AG04450 (cell line): ENCODE data around the gene RPS17. TPM values are rescaled to one million over a fixed set of nuclear protein-coding genes. Genes with fewer than 3 reads are reported as not detected.

Source experiments
- CTCF ChIA-PET: fragments of 300-600, 350-600 bp; formaldehyde crosslinking; extraction: SDS; loops from one replicate; lab custom pipeline; 2022; ENCODE audit warnings: antibody characterized with exemption, inconsistent platforms; lab: Charles Lee
- POLR2A ChIA-PET: fragments of 350-600 bp; formaldehyde crosslinking; extraction: SDS; loops from one replicate; lab custom pipeline; 2021; ENCODE audit warnings: antibody characterized with exemption, inconsistent platforms; lab: Yijun Ruan, JAX
- DNase-seq: peaks from one replicate; pipeline ENCODE4 v3.0.0-alpha.2; 2011; ENCODE audit warnings: low read depth, low spot score
- H3K27ac ChIP-seq: one replicate; pipeline ENCODE4 v1.5.1; 2012; ENCODE audit warnings: low read depth, low read length, control low read depth
- H3K27me3 ChIP-seq: one replicate; pipeline ENCODE4 v1.6.0; 2012; ENCODE audit warnings: low read length; ENCODE audit not compliant: control insufficient read depth, insufficient read depth
- H3K4me3 ChIP-seq: 2 replicates; pipeline ENCODE4 v1.5.1; 2011; ENCODE audit warnings: mild to moderate bottlenecking, low read depth, low read length, control low read depth
- H3K9me3 ChIP-seq: 2 replicates; pipeline ENCODE4 v1.5.1; 2012; ENCODE audit warnings: low read length; ENCODE audit not compliant: control insufficient read depth, insufficient read depth
- polyA plus RNA-seq: library from polyadenylated mRNA; depleted of rRNA; stranded (reverse); fragments of >200 nt; gene quantifications from 2 replicates; pipeline ENCODE4 v1.2.3, GENCODE V29; 2011
- TF ChIP-seq, protein P1 (sequence below): IDR thresholded peaks from 2 replicates; pipeline ENCODE4 v1.5.1; 2011; ENCODE audit warnings: low read depth, low read length, control low read depth, inconsistent platforms

RPS17 gene
- polyA plus RNA-seq, 1 experiment, result 4,363 TPM

DNA sequence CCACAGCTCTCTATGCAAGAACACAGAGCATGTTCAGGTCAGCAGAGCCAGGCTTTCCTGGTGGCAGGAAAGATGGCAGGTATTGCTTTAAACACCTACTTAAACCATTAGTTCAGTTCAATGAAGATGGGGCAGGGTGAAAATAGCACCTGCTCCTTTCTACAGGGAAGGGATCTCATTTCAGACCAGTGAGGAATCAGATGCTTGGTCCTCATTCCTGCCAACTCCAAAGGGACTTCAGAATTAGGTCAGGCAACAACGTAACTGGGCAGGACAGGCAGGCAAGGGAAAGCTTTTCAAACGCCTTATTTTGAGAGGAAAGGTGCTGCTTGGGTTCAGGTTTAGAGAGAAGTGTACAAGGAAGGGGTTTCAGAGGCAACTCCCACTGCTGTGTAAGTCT lies 12.6 kb upstream of the RPS17 start:
- ChIA-PET CTCF (no interaction called here), POLR2A (no interaction called here)
- no peak overlapping the region for H3K27ac ChIP-seq
- no peak for DNase-seq
- H3K27me3 ChIP-seq, result no peaks in the 10 kb centered on the region
- TF ChIP-seq, protein P1, sequence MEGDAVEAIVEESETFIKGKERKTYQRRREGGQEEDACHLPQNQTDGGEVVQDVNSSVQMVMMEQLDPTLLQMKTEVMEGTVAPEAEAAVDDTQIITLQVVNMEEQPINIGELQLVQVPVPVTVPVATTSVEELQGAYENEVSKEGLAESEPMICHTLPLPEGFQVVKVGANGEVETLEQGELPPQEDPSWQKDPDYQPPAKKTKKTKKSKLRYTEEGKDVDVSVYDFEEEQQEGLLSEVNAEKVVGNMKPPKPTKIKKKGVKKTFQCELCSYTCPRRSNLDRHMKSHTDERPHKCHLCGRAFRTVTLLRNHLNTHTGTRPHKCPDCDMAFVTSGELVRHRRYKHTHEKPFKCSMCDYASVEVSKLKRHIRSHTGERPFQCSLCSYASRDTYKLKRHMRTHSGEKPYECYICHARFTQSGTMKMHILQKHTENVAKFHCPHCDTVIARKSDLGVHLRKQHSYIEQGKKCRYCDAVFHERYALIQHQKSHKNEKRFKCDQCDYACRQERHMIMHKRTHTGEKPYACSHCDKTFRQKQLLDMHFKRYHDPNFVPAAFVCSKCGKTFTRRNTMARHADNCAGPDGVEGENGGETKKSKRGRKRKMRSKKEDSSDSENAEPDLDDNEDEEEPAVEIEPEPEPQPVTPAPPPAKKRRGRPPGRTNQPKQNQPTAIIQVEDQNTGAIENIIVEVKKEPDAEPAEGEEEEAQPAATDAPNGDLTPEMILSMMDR, result no peak
- H3K4me3 ChIP-seq, result no peak overlapping the region
- H3K9me3 ChIP-seq, result no peaks in the 10 kb centered on the region

DNA sequence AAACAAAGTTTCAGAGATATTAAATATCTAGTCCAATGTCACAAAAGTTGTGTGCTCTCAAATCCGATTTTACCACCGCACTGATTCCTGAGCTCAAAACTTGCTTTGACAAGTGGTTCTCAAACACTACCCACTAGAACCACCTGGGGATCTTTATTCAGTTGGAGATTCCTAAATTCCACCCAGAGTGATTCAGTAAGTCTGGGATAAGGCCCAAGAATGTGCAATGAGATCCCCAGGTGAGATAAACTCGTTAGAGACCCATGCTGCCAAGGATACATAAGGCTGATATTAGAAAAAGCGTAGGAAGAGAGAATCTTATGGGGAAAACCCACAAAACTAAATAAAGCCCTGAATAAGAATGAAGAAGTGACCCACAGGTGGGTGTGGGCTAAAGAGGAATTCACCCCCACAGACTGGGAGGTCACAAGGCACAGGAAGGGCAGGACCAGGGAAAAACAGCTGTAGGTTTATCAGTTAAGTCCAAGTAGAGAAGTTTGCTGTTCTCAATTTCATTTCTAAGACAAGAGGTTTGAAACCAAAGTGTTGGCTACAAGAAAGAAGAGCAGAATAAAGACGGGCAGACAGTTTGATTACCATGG lies 11.5 kb upstream of the RPS17 start:
- no peaks in the 10 kb centered on the region for H3K9me3 ChIP-seq
- H3K27ac ChIP-seq, result no peak overlapping the region
- ChIA-PET POLR2A (no interaction called here), CTCF (no interaction called here)
- TF ChIP-seq, protein P1, result no peak
- H3K27me3 ChIP-seq, result no peaks in the 10 kb centered on the region
- no peak overlapping the region for H3K4me3 ChIP-seq
- no peak for DNase-seq

DNA sequence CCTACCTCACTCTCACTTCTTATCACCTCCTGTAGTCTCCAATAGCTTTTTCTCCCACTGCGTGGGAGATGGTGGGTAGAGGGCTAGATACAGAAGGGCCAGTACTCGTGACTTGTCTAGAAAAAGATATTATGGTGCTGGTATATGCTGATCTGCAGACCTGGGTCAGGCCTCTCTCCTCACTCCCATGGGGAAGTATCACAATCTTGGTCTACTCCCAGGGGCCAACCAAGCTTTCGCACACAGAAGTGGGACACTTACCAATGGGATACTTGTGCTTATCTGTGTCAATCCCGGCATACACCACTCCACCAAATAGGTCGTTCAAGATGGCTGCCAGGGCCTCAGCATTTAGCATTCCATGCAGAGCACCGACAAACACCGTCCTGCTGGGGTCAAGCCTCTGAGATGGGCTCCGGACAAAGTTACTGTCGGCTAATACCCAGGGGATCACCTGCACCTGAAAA lies 9.0 kb upstream of the RPS17 start:
- ChIA-PET CTCF (no interaction called here), POLR2A (no interaction called here)

DNA sequence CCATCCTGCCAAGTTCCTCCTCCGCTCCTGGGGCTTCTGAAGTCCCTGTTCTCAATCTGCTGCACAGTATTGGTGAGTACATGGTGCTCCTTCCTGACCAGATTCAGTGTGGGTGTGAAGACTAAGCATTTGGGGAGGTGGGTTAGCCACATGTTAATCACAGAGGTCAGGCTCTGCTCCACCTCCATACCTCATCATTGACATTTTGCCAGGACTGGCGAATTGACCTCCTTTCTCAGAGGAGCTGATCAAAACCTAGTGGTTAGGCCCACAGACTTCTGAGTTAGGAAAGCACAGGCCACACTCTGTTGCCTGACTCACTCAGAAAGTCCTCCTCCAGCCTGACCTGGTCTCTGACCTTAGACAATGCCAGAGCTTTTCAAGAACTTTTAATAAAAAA lies 8.4 kb upstream of the RPS17 start:
- TF ChIP-seq, protein P1, result no peak
- CTCF ChIA-PET, result no interaction called here
- Histone ChIP-seq H3K27me3 (no peaks in the 10 kb centered on the region), H3K9me3 (no peaks in the 10 kb centered on the region), H3K4me3 (no peak overlapping the region), H3K27ac (no peak overlapping the region)
- POLR2A ChIA-PET, result no interaction called here
- no peak for DNase-seq

More for the DNA sequence above, 9.0 kb upstream of the RPS17 start:
- H3K27me3 ChIP-seq, result no peaks in the 10 kb centered on the region
- no peaks in the 10 kb centered on the region for H3K9me3 ChIP-seq
- H3K4me3 ChIP-seq, result no peak overlapping the region
- DNase-seq, result no peak
- H3K27ac ChIP-seq, result no peak overlapping the region
- TF ChIP-seq, protein P1, result no peak

DNA sequence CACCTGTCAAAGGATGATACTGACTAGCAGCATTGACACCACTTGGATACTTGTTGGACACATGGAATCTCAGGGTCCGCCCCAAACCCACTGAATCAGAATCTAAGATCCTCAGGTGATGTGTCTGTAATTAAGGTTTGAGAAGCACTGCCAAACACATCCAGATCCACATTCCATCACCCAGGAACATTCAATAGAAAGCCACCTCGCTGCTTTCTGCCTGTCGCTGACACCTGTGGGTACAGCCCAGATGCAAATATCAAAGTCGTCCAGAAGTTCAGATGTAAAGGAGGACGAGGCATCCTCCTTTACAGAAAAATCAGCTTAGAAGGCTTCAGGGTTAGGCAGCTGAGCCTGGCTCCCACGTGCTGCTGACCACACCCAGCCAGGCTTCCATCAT lies 5.2 kb upstream of the RPS17 start:
- Histone ChIP-seq H3K9me3 (no peaks in the 10 kb centered on the region), H3K4me3 (no peak overlapping the region), H3K27me3 (no peaks in the 10 kb centered on the region), H3K27ac (no peak overlapping the region)
- no peak for DNase-seq
- TF ChIP-seq, protein P1, result no peak
- ChIA-PET POLR2A (no interaction called here), CTCF (no interaction called here)
